COLO668 (cell line): ENCODE results near the gene SPAG8.

Source experiments
- DNase-seq: peaks from one replicate; lab custom pipeline; 2025; ENCODE audit not compliant: unreplicated experiment; lab: John Stamatoyannopoulos, UW

SPAG8 gene

GRCh38 chr9:35776018-35776417 lies 36.0 kb downstream of the SPAG8 start:
- DNase-seq, result peak; percentile 71

DNA sequence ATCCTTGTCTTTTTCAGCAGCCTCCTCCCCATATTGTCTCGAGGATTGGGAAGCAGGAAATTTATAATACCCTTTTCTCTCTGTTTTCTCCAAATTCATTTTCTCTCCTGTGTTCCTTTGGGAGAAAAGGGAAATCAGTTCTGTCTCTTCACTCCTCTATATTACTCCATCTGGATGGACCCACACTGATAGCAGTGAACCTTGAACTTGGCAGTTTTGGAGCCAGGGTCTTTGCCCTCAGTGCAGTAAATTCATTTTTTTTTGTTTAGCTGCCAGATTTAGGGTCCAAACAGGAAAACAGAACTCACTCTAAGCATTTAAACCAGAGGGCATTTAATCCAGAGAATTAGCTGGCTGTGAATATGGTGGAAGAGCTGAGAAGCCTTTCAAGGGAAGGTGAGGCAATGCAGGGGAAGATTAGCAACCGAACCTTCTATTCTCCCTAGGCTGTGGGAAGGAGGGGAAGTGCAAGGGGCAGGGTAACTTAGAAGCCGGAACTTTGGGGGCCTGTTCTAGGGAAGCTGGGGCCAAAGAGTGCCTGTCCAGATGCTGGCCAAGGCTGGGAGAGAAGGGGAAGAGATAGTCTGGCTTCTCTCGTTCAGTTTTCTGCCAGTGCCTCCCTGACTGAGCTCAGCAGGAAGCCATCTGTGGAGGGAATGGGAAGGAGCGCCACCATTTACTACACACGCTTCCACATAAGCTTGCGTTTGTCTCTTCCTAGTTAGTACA lies 37.0 kb downstream of the SPAG8 start:
- peak; percentile 26 for DNase-seq

DNA sequence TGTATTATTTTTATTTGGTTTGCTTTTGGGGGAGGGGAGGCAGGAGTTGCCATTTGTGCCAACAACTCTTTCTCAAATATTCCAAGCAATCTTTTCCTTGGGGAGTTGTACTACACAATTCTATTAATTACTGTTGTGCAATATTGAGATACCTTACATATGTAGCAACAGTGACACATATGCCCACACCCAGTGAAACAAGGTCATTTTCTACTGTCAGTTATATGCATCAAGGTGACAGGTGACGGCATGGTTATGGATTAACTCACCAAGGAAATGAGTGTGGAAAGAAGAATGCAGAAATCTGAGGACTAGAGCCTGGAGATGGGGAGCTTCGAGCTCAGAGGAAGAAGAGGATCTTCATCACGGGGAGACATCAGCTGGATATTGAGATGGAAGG lies 40.1 kb downstream of the SPAG8 start:
- DNase-seq, result no peak

DNA sequence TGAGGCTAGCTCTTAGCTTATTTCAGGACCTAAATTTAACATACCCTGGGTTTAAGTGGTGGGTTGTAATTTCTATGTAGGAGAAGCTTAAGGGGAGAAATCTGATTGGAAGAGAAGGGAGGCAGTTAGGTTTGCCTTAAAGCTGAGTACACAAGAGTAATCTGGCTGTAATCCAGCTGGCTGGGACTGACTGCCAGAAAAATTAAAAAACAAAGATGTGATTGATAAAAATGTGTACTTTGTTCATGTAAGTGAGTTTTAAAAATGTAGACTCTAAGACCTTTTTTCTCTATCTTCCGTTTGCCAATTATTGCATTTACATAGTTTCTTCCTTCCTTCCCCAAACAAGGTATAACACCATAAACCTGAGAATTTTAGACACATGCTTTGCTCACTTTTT lies 40.5 kb downstream of the SPAG8 start:
- DNase-seq, result peak; percentile 10

- DNase-seq, result no peak
These were observed 41.0 kb downstream of the SPAG8 start for GRCh38 chr9:35771075-35771433.

DNA sequence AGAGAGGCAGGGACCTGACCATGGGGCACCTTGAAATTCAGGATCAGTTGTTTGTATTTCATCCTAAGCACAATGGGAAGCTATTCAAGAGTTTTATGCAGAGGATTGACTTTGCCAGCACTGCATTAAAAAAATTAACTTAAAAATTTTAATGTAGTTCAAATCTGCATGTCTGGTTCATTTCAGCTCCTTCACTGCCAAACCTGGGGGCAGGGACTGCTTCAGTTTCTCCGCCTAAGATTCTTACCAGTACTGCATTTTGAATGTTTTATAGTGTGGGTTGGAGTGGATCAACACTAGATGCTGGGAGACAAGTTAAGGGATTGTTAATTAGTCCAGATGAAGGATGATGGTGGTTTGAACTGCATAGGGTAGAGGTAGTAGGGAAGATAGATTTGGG lies 42.3 kb downstream of the SPAG8 start:
- DNase-seq, result no peak

DNA sequence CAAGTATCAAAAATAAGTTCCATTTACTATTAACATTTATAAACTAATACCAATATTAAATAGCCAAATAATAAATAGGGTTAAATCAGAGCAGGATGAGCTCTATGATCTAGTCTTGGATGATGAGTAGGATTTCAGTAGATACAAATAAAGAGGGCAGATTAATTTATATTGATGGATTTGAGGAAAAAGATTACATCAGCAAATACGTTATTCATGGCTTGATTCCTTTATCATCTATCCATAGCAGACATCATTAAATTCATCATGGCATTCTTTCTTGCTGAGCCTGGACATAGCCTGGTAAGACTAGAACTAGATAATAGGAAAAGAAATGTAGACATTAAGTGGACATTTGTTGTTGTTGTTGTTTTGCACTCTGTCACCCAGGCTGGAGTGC lies 44.6 kb downstream of the SPAG8 start:
- DNase-seq, result no peak

DNA sequence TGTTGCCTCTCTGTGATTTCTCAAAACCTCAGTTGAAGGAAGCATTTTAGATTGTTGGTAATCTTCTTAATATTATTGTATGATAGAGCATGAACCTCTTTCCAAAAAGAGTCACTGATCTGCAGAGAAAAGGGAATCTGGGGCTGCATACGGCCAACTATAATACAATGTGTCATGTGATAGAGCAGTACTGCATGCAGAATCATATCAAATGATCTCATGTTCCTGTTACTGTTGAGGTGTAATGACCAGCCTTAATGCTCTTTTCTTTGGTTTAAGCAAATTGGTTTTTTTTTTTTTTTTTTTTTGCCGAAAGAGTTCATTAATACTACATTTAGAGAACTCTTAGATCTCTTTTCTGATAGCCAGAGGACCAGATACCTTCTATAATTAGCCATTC lies 45.1 kb downstream of the SPAG8 start:
- no peak for DNase-seq

GRCh38 chr9:35763803-35764202 lies 48.3 kb downstream of the SPAG8 start:
- no peak for DNase-seq

DNA sequence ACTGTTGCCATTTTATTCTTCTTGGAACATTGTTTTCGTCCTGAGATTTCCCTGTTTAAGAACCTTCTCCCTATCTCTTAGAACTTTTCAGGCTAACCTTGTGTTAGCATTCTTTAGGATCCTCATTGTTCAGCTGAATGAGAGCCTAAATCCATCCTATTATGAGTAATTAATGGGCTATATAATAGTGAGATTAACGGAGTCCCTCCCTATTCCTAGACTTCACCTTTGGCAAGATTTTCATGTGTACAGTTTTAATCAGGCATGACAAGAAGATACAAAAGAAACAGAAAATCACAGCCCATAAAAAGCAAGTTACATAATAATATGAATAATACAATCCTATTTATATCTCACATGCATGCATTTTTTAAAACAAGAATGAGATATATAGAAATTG lies 48.9 kb downstream of the SPAG8 start:
- no peak for DNase-seq

DNA sequence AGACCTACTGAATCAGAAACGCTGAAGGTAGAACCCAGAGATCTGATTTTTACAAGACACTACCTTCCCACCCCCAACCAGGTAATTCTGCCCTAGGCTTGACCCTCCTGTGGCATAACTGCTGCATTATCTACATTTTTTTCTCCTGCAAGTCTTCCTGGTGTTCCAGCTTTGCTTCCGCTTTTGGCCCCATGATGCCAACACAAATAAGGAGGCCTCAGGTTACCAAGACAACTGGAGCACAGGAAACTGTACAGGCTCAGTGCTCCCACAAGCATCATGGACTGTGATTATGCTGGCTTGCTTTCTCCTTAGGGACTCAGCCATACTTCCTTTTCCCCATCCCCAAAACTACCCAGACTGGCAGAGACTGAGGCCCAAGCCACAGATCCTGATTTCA lies 51.4 kb downstream of the SPAG8 start:
- DNase-seq, result no peak

DNA sequence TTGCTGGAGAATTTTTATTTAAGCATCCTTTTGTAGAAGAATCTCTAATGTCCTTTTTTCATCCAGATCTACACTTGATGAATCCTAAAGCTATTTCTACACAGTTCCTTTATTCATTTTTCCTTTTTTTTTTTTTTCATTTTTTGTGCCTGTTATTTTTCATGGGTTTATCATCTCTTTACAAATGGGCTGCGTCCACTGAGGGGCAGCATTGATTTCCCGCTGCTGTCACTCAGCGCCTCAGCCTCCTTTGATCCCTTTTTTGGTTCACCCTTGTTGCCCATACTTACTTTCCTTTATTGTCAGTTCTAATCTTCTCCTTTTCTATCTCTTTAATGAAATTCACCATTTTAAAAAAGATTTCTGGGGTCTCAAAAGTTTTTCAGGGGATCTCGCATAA lies 52.3 kb downstream of the SPAG8 start:
- no peak for DNase-seq
